Mesendoderm (in vitro differentiated cells): Measurements from ENCODE around the gene NR3C2.

Source experiments
- DNase-seq: peaks from one replicate; pipeline ENCODE4 v3.0.0; 2013
- H2AK5ac ChIP-seq: 2 replicates; pipeline ENCODE4 v1.6.1; 2013; ENCODE audit warnings: low read length, inconsistent platforms
- H2BK120ac ChIP-seq: 2 replicates; pipeline ENCODE4 v1.6.1; 2013; ENCODE audit warnings: low read depth, mild to moderate bottlenecking, low read length, moderate library complexity, mixed read lengths
- H2BK15ac ChIP-seq: replicated peaks from 2 replicates; pipeline ENCODE4 v1.6.1; 2013; ENCODE audit warnings: low read depth, mild to moderate bottlenecking, moderate library complexity
- H2BK5ac ChIP-seq: 2 replicates; pipeline ENCODE4 v1.6.1; 2013; ENCODE audit warnings: low read length, inconsistent platforms
- H3K18ac ChIP-seq: 2 replicates; pipeline ENCODE4 v1.6.1; 2013; ENCODE audit warnings: mild to moderate bottlenecking, low read length, mixed read lengths
- H3K23ac ChIP-seq: one replicate; pipeline ENCODE4 v1.6.1; 2013; ENCODE audit warnings: low read length
- H3K27ac ChIP-seq: 2 replicates; pipeline ENCODE4 v1.5.1; 2013; ENCODE audit warnings: low read depth, mild to moderate bottlenecking, inconsistent platforms, low read length, moderate library complexity
- H3K27me3 ChIP-seq: 2 replicates; pipeline ENCODE4 v1.6.1; 2013; ENCODE audit warnings: low read length, control low read depth, mild to moderate bottlenecking, inconsistent platforms; ENCODE audit not compliant: insufficient read depth, poor library complexity
- H3K36me3 ChIP-seq: 2 replicates; pipeline ENCODE4 v1.6.1; 2013; ENCODE audit warnings: low read length, inconsistent platforms; ENCODE audit not compliant: control insufficient read depth, insufficient read depth
- H3K4ac ChIP-seq: one replicate; pipeline ENCODE4 v1.6.1; 2013; ENCODE audit warnings: low read depth, mild to moderate bottlenecking, low read length, moderate library complexity
- H3K4me1 ChIP-seq: 2 replicates; pipeline ENCODE4 v1.6.1; 2013; ENCODE audit warnings: low read depth, low read length, inconsistent platforms; ENCODE audit not compliant: control insufficient read depth
- H3K4me2 ChIP-seq: 2 replicates; pipeline ENCODE4 v1.6.1; 2013; ENCODE audit warnings: low read length
- H3K4me3 ChIP-seq: 2 replicates; pipeline ENCODE4 v1.5.1; 2013; ENCODE audit warnings: mild to moderate bottlenecking, low read length
- H3K56ac ChIP-seq: one replicate; pipeline ENCODE4 v1.6.1; 2013; ENCODE audit warnings: low read length
- H3K79me1 ChIP-seq: 2 replicates; pipeline ENCODE4 v1.6.1; 2013; ENCODE audit warnings: low read length, inconsistent platforms
- H3K79me2 ChIP-seq: 2 replicates; pipeline ENCODE4 v1.6.1; 2013; ENCODE audit warnings: mild to moderate bottlenecking, low read length; ENCODE audit not compliant: control insufficient read depth, insufficient read depth
- H3K9ac ChIP-seq: 2 replicates; pipeline ENCODE4 v1.6.1; 2013; ENCODE audit warnings: low read length, inconsistent platforms
- H4K5ac ChIP-seq: one replicate; pipeline ENCODE4 v1.6.1; 2013; ENCODE audit warnings: low read length
- H4K8ac ChIP-seq: one replicate; pipeline ENCODE4 v1.6.1; 2013; ENCODE audit warnings: low read depth, mild to moderate bottlenecking, control low read depth, low read length, moderate library complexity
- WGBS: extraction: QIAGEN DNeasy Blood & Tissue Kit; methylation state at CpG from one replicate; pipeline ENCODE4 v1.1.7; 2013; ENCODE audit warnings: low lambda C conversion rate, missing lambda C conversion rate; ENCODE audit not compliant: insufficient coverage; ENCODE audit errors: extremely low coverage; 5-methylcytosine and 5-hydroxymethylcytosine counted together

NR3C2 gene

DNA sequence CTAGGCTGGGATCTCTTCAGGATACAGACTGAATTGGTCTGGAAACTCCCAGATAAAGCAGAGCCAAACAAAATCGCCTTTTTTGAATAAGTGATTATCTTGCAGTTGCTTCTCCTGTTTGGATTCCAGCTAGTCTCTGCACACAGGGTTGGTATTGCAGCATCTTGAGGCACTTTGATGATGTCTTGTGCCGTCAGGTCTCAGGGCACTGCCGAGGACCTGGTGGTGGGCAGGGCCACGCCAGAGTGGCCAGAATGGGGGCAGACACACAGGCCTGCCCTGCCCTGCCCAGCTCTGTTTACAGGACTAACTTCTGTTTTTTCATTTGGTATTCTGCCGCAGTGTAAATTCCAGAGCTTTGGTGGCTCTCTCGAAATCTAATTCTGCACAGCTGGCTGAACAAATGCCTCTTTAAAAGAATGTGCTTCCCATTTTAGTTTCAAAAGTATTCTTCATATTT is 276.1 kb downstream of the NR3C2 start:
- Histone ChIP-seq H3K27me3 (no peaks in the 10 kb centered on the region), H3K4me2 (no peak overlapping the region), H2BK5ac (no peak overlapping the region), H2BK120ac (no peak overlapping the region), H3K9ac (no peak overlapping the region), H3K23ac (no peak overlapping the region), H3K18ac (no peak overlapping the region), H2BK15ac (no peak overlapping the region), H3K4ac (no peak overlapping the region), H2AK5ac (no peak overlapping the region), H3K4me1 (no peaks in the 10 kb centered on the region), H3K79me1 (no peaks in the 10 kb centered on the region), H3K56ac (no peak overlapping the region), H3K36me3 (no peaks in the 10 kb centered on the region), H4K8ac (no peak overlapping the region), H4K5ac (no peak overlapping the region), H3K4me3 (no peak overlapping the region), H3K27ac (no peak overlapping the region), H3K79me2 (no peaks in the 10 kb centered on the region)
- no CpG with 5 or more reads among the region's 6 CpGs for WGBS
- no peak for DNase-seq

DNA sequence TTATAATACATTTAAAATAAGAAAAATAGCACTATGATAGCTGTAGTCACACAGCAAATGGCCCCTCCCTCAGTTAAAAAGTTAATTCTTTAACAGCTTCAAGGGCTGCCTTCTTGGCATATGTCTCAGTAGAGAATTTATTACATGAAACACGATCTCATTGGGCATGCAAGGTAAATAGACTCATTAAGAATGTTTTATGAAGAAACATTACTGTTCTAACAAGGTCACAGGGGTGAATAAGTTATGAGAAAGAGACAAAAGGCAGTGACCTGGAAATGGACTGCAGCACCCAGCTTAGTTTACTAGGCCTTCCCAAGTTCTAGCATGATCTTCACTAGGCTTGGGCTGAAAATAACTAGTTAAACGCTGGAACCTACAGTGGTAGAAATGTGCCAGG is 277.7 kb downstream of the NR3C2 start:
- Histone ChIP-seq H3K23ac (no peak overlapping the region), H2BK5ac (no peak overlapping the region), H3K18ac (no peak overlapping the region), H3K4ac (no peak overlapping the region), H3K27ac (no peak overlapping the region), H3K9ac (no peak overlapping the region), H3K4me2 (no peak overlapping the region), H2AK5ac (no peak overlapping the region), H3K4me1 (no peaks in the 10 kb centered on the region), H2BK15ac (no peak overlapping the region), H3K79me1 (no peaks in the 10 kb centered on the region), H2BK120ac (no peak overlapping the region), H4K5ac (no peak overlapping the region), H3K36me3 (no peaks in the 10 kb centered on the region), H3K79me2 (no peaks in the 10 kb centered on the region), H3K4me3 (no peak overlapping the region), H3K27me3 (no peaks in the 10 kb centered on the region), H4K8ac (no peak overlapping the region), H3K56ac (no peak overlapping the region)
- DNase-seq = no peak
- WGBS = no CpG with 5 or more reads among the region's 2 CpGs

- H2BK5ac ChIP-seq = no peak overlapping the region
- no peak overlapping the region for H3K4ac ChIP-seq
- H3K4me3 ChIP-seq = no peak overlapping the region
- no peaks in the 10 kb centered on the region for H3K36me3 ChIP-seq
- H4K8ac ChIP-seq = no peak overlapping the region
- no peaks in the 10 kb centered on the region for H3K27me3 ChIP-seq
- no peak overlapping the region for H3K56ac ChIP-seq
- H2BK15ac ChIP-seq = no peak overlapping the region
- DNase-seq = peak; percentile 30
- H4K5ac ChIP-seq = no peak overlapping the region
- no peak overlapping the region for H3K9ac ChIP-seq
- no peaks in the 10 kb centered on the region for H3K79me1 ChIP-seq
- no peaks in the 10 kb centered on the region for H3K79me2 ChIP-seq
- H3K23ac ChIP-seq = no peak overlapping the region
- H2AK5ac ChIP-seq = no peak overlapping the region
- no peak overlapping the region for H3K18ac ChIP-seq
- no peak overlapping the region for H3K27ac ChIP-seq
- H2BK120ac ChIP-seq = no peak overlapping the region
- H3K4me1 ChIP-seq = no peaks in the 10 kb centered on the region
- no peak overlapping the region for H3K4me2 ChIP-seq
- no CpG with 5 or more reads among the region's 1 CpG for WGBS
These were observed 279.2 kb downstream of the NR3C2 start for GRCh38 chr4:148162991-148163390.

- H3K4me3 ChIP-seq = no peak overlapping the region
- H2BK120ac ChIP-seq = no peak overlapping the region
- H2BK5ac ChIP-seq = no peak overlapping the region
- H3K27me3 ChIP-seq = no peaks in the 10 kb centered on the region
- no peak overlapping the region for H4K8ac ChIP-seq
- no peak overlapping the region for H2AK5ac ChIP-seq
- H3K9ac ChIP-seq = no peak overlapping the region
- H3K79me2 ChIP-seq = no peaks in the 10 kb centered on the region
- H3K79me1 ChIP-seq = no peaks in the 10 kb centered on the region
- H3K18ac ChIP-seq = no peak overlapping the region
- H3K56ac ChIP-seq = no peak overlapping the region
- H3K36me3 ChIP-seq = no peaks in the 10 kb centered on the region
- no peak for DNase-seq
- no peaks in the 10 kb centered on the region for H3K4me1 ChIP-seq
- WGBS = no CpG with 5 or more reads among the region's 5 CpGs
- no peak overlapping the region for H3K4me2 ChIP-seq
- no peak overlapping the region for H3K27ac ChIP-seq
- no peak overlapping the region for H3K4ac ChIP-seq
- no peak overlapping the region for H3K23ac ChIP-seq
- H2BK15ac ChIP-seq = no peak overlapping the region
- no peak overlapping the region for H4K5ac ChIP-seq
These were observed 279.7 kb downstream of the NR3C2 start for GRCh38 chr4:148162519-148162918.

DNA sequence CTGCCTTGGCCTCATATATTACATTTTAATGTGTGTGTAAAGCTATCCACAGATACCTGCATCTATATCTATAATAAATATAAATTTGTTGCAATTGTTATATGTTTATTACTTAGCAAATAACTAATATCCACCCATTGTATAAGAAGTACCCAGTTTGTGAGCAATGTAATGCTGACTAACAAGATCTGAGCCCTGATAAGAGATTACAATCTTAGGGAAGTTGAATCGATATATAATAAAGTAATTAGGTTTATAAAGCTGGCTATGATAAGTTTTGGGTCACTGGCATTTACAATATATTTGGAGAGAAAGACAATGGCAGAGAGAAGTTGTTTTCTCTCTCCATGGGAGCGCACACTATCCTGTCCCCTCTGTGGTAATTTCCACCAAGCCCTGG is 280.6 kb downstream of the NR3C2 start:
- H2BK15ac ChIP-seq = no peak overlapping the region
- no peaks in the 10 kb centered on the region for H3K79me2 ChIP-seq
- H3K9ac ChIP-seq = no peak overlapping the region
- no peak overlapping the region for H3K56ac ChIP-seq
- no peak overlapping the region for H2BK120ac ChIP-seq
- H3K4me1 ChIP-seq = no peaks in the 10 kb centered on the region
- H2AK5ac ChIP-seq = no peak overlapping the region
- no peak overlapping the region for H3K27ac ChIP-seq
- no peak overlapping the region for H4K8ac ChIP-seq
- no peak overlapping the region for H3K23ac ChIP-seq
- H3K79me1 ChIP-seq = no peaks in the 10 kb centered on the region
- no peak overlapping the region for H3K4me2 ChIP-seq
- H3K18ac ChIP-seq = no peak overlapping the region
- no peak for DNase-seq
- no peak overlapping the region for H3K4me3 ChIP-seq
- no peak overlapping the region for H4K5ac ChIP-seq
- no peak overlapping the region for H2BK5ac ChIP-seq
- H3K4ac ChIP-seq = no peak overlapping the region
- H3K36me3 ChIP-seq = no peaks in the 10 kb centered on the region
- WGBS = 100% methylated on average over 1 of the region's 2 CpGs
- H3K27me3 ChIP-seq = no peaks in the 10 kb centered on the region

GRCh38 chr4:148159793-148160192 is 282.4 kb downstream of the NR3C2 start:
- Histone ChIP-seq H3K27ac (no peak overlapping the region), H3K4ac (no peak overlapping the region), H3K18ac (no peak overlapping the region), H3K4me1 (no peaks in the 10 kb centered on the region), H3K27me3 (no peaks in the 10 kb centered on the region), H3K79me2 (no peaks in the 10 kb centered on the region), H3K4me2 (no peak overlapping the region), H3K56ac (no peak overlapping the region), H2BK15ac (no peak overlapping the region), H4K8ac (no peak overlapping the region), H3K23ac (no peak overlapping the region), H3K9ac (no peak overlapping the region), H3K36me3 (no peaks in the 10 kb centered on the region), H3K4me3 (no peak overlapping the region), H4K5ac (no peak overlapping the region), H2BK120ac (no peak overlapping the region), H3K79me1 (no peaks in the 10 kb centered on the region), H2AK5ac (no peak overlapping the region), H2BK5ac (no peak overlapping the region)
- no peak for DNase-seq
- WGBS = no CpG with 5 or more reads among the region's 1 CpG
